ENCODE results near the gene GGT5.
A peak's percentile ranks its signal among the peaks of the same experiment; 100 is the strongest.
"Not testable (repeated sequence)": the region's sequence is repeated elsewhere in the genome, so short reads cannot be mapped to it uniquely, and the experiment has no call there.

GGT5 gene

DNA sequence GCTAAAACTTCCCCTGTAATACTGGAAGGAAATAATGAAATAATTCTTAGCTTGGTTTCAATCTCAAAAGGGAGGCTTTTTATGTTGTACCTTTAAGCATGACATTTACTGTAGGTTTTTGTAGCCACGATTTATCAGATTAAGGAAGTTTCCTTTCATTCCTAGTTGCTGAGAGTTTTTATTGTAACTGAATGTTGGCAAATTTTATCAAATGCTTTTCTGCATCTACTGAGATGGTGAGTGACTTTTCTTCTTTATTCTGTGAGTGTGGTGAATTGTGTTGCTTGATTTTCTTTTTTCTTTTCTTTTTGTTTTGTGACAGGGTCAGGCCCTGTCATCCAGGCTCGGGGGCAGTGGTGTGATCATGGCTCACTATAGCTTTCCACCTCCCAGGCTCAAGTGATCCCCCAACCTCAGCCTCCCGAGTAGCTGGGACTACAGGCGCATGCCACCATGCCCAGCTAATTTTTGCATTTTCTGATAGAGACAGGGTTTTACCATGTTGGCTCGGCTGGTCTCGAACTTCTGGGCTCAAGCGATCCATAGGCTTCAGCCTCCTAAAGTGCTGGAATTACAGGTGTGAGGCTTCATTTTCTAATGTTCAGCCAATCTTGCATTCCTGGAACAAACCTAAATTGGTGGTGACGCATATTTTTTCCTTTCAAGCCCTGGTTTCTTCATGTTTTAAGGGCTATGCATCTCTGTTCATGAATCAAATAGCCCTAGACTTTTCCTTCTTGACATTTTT is 37.4 kb downstream of the GGT5 start:
- H3K4me3 ChIP-seq (ENCODE audit: low read length): no peak overlapping the region
- TF ChIP-seq, protein P1, sequence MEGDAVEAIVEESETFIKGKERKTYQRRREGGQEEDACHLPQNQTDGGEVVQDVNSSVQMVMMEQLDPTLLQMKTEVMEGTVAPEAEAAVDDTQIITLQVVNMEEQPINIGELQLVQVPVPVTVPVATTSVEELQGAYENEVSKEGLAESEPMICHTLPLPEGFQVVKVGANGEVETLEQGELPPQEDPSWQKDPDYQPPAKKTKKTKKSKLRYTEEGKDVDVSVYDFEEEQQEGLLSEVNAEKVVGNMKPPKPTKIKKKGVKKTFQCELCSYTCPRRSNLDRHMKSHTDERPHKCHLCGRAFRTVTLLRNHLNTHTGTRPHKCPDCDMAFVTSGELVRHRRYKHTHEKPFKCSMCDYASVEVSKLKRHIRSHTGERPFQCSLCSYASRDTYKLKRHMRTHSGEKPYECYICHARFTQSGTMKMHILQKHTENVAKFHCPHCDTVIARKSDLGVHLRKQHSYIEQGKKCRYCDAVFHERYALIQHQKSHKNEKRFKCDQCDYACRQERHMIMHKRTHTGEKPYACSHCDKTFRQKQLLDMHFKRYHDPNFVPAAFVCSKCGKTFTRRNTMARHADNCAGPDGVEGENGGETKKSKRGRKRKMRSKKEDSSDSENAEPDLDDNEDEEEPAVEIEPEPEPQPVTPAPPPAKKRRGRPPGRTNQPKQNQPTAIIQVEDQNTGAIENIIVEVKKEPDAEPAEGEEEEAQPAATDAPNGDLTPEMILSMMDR (IDR thresholded peaks at IDR 0.05; ENCODE audit: insufficient read depth, low read depth, low read length, missing control alignments): no peak
- DNase-seq (ENCODE audit: low read depth): no peak

DNA sequence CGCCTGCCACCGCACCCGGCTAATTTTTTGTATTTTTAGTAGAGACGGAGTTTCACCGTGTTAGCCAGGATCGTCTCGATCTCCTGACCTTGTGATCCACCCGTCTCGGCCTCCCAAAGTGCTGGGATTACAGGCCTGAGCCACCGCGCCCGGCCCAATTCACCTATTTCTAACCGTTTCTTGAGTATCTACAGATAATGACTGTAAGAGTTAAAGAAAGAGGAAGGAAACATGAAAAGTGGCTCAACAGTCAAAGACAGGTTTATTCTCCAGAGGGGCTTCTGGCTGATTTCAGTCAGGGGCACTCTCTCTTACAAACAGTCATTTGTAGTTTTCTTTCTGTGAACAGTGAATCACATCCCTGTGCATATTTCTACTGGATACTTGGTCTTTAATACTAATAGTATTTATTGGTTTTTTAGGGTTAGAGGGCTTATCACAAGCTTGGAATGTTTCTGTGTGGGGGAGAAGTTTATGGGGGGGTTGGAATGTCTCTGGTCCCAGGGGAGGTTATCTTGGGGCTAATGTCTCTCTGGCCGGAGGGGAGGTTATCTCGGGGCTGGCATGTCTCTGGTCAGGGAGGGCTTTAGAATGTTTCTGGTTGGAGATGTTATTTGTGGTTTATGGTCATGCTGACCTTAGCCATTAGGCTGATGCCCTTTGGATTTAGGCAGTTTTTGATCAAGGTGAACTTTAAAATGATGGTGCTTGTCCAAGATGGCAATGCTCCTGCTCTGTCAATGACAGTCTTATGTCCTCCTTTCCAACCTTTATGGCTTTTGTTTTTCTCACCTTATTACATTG is 38.2 kb downstream of the GGT5 start:
- H3K4me3 ChIP-seq (ENCODE audit: low read length); DNase-seq (ENCODE audit: low read depth): not testable (repeated sequence)

DNA sequence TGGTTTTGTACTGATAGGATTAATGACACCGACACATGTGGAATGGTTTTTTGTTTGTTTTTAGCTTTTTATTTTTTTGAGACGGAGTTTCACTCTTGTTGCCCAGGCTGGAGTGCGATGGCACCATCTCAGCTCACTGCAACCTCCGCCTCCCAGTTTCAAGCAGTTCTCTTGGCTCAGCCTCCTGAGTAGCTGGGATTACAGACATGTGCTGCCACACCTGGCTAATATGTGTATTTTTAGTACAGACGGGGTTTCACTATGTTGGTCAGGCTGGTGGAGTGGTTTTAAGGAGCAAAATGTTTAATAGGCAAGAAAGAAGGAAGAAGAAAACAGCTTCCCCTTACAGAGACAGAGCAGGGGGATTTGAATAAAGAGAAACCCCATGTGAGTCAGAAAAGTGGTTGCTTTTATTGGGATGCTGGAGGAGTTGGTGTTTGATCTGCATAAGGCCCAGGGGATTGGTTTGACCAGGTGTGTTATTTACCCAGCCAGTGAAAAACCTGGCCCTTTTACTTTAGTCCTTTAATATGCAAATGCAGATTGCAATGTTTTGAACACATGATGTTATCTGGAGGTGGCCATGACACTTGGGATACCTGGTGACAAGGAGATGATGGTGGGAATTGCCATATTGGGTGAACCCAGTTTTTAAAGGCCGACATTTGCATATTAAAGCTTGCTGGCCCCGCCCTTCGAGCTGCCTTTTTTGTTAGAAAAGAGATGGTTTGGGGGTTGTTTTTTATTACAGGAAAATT is 39.3 kb downstream of the GGT5 start:
- no peak overlapping the region for H3K4me3 ChIP-seq (ENCODE audit: low read length)
- TF ChIP-seq, protein P1 (IDR thresholded peaks at IDR 0.05; ENCODE audit: insufficient read depth, low read depth, low read length, missing control alignments): peak; percentile 18
- no peak for DNase-seq (ENCODE audit: low read depth)

DNA sequence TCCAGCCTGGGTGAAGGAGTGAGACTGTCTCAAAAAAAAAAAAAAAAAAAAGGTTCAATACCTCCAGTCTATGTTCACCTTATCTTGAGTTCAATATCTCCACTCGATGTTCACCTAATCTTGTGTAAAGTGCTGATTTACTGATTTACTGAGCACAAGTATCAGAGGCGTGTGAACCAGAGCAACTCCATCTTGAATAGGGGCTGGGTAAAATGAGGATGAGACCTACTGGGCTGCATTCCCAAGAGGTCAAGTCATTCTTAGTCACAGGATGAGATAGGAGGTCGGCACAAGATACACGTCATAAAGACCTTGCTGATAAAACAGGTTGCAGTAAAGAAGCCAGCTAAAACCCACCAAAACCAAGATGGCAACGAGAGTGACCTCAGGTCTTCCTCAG is 41.0 kb downstream of the GGT5 start:
- peak; percentile 24 for DNase-seq (ENCODE audit: low read depth)
- not testable (repeated sequence) for H3K4me3 ChIP-seq (ENCODE audit: low read length)

DNA sequence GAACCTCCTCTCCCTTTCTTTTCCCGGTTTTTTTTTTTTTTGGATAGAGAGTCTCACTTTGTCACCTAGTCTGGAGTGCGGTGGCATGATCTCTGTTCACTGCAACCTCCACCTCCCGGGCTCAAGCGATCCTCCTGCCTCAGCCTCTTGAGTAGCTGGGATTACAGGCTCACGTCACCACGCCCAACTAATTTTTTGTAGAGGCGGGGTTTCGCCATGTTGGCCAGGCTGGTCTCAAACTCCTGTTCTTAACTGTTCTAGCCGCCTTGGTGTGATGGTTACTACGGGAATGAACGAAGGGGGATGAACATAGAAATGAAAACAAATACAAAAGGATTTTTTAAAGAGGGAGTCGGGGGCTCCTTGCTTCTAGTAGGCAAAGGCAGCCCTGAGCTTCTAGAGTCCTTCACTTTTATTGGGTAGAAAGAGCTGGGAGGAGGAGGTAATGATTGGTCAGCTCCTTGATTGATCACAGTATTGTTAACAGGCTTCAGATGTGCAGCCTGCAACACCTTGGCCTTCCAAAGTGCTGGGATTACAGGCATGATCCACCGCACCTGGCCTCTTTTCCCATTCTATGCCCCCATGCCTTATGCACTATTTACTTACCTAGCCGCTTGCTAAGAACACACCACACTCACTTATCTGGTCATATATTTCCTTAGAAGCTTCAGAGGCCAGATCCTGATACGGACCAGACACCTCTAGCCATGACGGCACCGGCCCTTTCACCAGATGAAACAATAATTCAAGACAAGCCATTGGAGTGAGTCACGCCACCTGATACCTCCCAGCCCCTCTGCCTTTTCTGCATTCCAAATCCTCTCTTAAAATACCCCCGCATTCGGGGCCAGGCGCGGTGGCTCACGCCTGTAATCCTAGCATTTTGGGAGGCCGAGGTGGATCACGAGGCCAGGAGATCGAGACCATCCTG is 42.9 kb downstream of the GGT5 start:
- TF ChIP-seq, protein P1 (IDR thresholded peaks at IDR 0.05; ENCODE audit: insufficient read depth, low read depth, low read length, missing control alignments): no peak
- DNase-seq (ENCODE audit: low read depth): peak; percentile 59
- H3K4me3 ChIP-seq (ENCODE audit: low read length): no peak overlapping the region

DNA sequence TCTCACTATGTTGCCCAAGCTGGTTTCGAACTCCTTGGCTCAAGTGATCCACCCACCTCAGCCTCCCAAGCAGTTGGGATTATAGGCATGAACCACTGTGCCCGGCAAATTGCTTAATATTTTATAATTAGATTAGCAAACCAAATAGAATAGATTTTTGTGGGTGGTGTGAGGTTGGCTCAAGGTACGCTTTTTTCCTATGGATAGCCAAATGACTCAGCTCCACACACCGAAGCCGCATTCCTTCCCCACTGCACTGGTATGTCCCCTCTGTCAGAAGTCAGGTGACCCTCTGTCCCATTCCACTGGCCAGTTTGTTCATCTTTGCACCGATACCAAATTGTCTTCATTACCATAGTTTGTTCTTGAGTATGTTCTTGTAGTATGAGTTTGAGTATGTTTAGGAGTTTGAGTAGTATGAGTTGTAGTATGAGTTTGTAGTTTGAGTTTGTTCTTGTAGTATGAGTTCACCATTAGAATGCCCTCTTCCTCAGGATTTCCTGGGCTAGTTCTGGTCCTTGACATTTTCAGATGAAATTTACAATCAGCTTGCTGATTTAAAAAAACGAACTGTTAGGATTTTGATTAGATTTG is 44.2 kb downstream of the GGT5 start:
- TF ChIP-seq, protein P1 (IDR thresholded peaks at IDR 0.05; ENCODE audit: insufficient read depth, low read depth, low read length, missing control alignments): no peak
- DNase-seq (ENCODE audit: low read depth): peak; percentile 75
- H3K4me3 ChIP-seq (ENCODE audit: low read length): no peak overlapping the region

DNA sequence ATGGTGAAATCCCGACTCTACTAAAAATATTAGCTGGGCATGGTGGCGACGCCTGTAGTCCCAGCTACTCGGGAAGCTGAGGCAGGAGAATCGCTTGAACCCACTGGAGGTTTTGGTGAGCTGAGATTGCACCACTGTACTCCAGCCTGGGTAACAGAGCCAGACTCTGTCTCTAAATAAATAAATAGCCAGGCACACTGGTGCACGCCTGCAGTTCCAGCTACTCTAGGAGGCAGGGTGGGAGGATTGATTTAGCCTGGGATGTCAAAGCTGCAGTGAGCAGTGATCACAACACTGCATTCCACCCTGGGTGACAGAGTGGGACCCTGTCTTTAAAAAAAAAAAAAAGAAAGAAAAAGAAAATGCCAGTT is 46.2 kb downstream of the GGT5 start:
- no peak overlapping the region for H3K4me3 ChIP-seq (ENCODE audit: low read length)
- DNase-seq (ENCODE audit: low read depth): no peak
- TF ChIP-seq, protein P1 (IDR thresholded peaks at IDR 0.05; ENCODE audit: insufficient read depth, low read depth, low read length, missing control alignments): no peak

All from epithelial cell of esophagus (primary cell).